HG02610 (cell line): Measurements from ENCODE around the gene CYP4V2.

ENCODE experiments used
- ATAC-seq: cut with Tn5 transposase; IDR thresholded peaks from one replicate; pipeline ENCODE4 v1.9.1; 2021; ENCODE audit warnings: mild to moderate bottlenecking, moderate library complexity; ENCODE audit not compliant: unreplicated experiment

Gene CYP4V2

DNA sequence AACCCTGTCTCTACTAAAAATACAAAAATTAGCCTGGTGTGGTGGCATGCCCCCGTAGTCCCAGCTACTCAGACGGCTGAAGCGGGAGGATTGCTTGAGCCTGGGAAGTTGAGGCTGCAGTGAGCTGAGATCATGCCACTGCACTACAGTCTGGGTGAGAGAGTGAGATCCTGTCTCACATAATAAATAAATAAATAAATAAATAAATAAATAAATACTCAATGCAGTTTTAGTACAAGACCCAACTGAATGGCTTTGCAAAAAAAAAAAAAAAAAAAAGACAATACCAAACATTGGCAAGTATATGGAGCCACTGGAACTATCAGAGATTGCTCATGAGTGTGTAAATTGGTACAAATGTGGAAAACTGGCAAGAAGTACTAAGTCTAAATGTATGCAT is 3.3 kb upstream of the CYP4V2 start:
- ATAC-seq = no peak

DNA sequence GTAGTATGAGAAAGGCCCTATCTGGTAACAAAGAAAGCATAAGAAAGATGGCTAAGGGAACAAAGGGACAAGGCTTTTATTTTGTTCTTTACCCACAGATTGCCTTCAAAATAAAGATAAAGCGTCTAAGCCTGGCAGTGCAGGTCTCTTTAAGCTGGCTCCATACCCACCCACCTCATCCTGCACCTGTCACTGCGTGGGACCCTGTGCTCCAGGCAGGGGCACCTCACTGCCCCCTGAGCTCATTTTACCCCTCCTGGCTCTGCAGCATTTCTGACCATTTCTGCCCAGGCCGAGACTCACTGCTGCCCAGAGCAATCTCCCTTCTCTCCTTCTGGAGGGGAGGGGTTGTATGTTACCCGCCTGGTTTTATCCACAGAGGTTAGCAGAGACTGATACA is 1.7 kb upstream of the CYP4V2 start:
- ATAC-seq = no peak

DNA sequence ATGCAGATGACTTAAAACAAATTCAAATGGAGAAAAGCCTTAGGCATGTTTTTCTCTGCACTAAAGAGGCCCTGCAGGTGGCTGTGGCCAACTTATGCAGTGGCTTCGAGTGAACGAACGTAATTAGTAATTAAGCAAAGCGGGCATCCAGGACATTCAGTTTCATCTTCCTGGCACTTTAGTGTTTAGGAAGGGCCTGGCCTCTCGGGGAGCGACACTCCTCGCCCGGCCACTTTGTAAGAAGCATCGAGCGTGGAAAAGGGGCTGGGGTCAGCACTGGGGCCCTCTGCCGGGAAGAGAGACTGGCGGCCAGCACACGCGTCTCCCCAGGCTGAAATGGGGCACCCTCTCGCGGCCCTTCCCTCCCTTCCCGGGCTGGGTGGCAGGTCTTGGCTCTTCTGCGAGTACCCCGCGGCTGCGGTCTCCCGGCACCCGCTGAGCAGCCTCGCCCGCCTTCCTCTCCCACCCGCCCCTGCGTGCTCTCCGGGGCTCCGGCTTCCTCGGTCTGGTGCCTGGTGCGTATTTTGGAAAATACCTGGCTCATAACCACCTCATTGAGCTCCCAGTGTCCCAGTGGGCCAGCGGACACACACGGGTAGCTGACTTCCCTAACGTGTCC is 677 bp upstream of the CYP4V2 start:
- peak; percentile 28 for ATAC-seq

DNA sequence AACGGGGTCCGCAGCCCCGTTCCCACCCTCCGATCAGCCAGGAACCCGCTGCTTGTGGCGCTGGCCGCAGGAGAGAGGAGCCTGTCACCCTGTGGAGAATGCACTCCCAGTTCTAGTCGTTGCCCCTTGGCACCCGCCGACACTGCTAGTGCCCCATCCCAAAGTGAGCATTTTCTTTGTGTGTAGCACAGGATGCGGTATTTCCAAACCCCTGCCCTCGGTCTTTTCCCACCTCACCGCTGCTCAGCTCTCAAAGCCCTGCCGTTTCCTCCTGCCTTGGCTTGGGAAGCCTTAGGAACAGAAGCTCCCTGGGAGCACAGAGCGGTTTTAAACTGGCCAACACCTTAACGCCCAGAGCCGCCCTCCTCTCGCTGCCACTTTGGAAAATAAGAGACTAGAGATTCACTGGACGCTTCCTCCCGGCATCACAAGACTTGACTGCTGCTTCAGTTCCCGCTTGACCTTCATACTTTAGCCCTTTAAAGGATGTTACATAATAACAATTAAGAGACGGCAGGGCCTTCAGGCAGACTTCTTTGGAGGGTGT is 772 bp downstream of the CYP4V2 start:
- ATAC-seq = peak; percentile 13

DNA sequence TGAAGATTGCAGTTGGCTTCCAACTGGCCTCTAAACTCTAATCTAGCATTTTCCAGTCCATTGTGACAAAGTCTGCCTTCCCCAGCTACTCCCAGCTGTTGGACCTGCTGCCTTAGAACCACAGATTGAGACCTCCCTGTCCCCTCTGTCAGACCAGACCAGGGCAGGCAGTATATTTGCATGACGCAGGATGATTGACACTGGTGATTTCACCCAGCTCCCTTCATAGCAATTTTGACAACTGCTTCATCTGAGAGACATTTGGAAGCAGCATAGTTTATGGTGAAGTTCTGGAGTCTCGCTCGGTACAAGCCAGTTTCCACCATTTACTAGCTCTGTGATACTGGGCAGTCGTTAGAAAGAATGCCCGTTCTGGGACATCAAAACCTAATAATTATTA is 2.5 kb downstream of the CYP4V2 start:
- ATAC-seq = no peak

DNA sequence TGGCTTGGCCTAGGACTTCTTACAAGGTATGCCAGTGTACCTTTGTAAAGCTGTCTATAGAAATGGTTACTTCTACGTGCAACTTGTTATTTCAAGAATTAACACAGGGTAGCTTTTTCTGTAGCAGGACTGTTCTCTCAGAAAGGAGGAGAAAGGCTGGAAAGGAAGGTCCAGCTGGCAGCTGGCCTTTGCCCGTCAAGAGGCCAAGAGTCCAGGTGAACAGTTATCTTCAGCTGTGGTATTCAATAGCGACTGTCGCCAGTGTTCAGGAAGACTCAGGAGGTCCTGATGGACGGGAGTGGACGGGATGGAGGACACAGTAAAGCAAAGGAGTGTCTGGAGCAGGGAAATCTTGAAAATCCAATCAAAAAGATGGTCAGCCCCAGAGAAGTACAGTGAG is 4.7 kb downstream of the CYP4V2 start:
- no peak for ATAC-seq

DNA sequence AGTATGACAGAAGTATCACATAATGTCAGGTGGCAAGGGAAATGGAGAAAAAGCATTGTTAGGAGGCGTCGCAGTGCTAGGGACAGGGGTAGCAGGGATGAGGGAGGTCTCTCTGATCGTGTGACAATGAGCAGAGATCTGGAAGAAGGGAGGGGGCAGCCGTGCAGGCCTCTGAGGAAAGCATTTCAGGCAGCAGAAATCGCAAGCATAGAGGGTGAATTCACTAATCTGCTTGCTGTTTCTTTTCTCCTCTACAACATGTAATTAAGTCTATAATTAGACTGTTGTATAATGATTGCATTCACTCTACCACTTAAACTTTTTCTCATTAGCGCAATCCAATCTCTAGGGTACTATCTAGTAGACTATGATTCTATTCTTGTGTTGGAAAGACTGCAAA is 9.1 kb downstream of the CYP4V2 start:
- ATAC-seq = no peak

DNA sequence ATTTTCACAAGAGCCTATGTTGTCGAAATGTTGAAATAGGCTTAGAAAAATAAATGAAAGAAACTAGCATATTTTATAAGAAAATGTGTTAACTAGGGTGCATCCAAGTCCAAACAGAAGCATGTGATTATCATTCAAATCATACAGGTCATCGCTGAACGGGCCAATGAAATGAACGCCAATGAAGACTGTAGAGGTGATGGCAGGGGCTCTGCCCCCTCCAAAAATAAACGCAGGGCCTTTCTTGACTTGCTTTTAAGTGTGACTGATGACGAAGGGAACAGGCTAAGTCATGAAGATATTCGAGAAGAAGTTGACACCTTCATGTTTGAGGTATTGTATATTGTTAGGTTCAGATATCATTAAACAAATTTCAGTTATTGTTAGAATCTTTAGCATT is 9.6 kb downstream of the CYP4V2 start:
- ATAC-seq = no peak

DNA sequence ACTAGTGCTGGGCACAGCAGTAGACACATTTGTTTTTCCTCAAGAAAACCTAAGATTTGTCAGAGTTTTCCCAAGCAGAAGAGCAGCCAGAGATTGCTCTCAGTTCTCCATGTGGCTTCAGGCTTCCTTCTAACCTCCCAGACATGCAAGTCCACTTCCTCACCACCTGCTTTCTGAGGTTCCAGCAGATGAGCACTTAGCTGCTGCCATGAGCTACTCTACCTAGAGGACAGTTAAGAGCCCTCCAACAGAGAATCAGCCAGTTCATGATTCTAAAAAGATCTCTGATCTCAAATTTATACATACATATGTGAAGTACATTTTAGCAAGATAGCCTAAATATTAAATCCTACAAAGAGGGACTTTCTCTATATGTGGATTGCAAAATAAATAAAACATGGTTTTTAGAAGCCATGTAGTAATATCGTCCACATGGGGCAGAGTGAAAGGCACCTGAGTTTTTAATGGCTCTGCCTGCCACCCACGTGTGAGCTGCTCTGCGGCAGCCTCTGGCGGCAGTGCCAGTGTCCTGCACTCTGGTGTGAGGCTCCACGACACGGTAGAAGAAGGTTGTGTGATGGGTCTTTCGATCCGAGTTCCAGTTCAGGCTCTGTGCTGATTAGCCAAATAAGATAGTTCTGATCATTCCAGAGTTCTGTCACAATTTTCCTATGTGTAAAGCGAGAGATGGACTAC is 10.3 kb downstream of the CYP4V2 start:
- peak; percentile 94 for ATAC-seq

DNA sequence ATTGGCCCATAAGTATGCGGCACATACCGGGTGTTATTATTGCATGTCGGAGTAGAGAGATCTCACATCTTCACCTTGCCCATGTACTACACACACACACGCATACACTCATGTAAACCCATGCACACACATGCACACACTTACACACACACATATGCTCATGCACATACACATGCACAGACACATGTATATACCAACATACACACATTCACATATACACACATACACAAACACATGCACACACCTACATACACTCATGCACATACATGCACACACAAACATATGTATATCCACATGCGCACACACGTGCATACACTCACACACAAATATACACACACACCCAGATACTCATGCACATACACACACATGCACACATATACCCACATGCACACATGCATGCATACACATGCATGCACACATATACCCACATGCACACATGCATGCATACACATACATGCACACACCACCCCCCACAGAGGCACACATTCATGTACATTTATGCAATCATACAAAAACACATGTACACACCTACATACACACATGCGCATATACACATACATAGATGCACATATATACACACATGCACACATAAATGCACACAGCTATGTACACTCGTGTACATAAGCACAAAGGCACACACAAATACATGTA is 11.2 kb downstream of the CYP4V2 start:
- no peak for ATAC-seq

DNA sequence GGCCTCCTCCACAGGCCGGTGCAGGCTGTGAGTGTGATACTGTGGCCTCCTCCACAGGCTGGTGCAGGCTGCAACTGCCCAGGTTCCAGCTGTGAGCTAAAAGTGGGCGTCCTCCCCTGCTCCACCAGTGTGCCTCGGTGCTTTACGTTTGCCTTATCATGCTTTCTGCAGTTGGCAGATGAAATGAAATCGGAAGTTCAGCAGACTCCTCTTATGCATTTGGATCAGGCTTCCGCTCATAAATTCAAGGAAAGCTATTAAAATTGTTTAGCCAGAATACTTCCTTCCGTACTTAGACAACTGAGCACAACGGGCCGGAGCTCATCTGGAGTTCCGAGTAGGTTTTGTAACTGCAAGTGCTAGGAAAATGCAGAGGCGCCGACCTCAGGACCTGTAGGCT is 12.0 kb downstream of the CYP4V2 start:
- no peak for ATAC-seq

DNA sequence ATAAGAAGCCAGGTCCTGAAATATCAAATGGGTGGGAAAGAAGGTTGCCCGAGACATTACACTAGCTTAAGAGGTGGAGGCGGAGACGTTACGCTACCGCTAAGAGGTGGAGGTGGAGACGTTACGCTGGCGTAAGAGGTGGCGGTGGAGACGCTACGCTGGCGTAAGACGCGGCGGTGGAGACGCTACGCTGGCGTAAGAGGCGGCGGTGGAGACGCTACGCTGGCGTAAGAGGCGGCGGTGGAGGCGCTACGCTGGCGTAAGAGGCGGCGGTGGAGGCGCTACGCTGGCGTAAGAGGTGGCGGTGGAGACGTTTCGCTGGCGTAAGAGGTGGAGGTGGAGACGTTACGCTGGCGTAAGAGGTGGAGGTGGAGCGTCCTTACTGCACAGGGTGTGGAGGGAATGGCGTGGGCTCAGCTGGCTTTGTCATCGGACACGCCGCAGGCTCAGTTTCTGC is 12.8 kb downstream of the CYP4V2 start:
- no peak for ATAC-seq

DNA sequence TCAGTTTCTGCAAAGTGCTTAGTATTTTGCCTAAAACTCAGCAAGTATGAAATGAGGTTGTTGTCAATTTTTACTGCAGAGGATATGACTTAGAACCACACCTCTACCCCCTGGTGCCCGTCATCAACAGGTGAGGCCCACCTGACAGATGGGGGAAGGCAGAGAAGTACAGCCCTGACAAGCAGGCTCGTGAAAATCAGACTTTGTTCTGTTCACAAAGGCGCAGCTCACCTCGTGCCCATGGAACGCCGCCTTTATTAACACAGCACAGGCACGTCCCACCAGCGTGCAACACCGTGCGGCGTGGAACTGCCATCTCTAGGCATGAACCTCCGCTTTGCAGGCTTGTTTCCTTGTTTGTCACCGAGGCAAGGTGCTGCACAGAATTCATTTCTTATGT is 13.3 kb downstream of the CYP4V2 start:
- ATAC-seq = no peak

DNA sequence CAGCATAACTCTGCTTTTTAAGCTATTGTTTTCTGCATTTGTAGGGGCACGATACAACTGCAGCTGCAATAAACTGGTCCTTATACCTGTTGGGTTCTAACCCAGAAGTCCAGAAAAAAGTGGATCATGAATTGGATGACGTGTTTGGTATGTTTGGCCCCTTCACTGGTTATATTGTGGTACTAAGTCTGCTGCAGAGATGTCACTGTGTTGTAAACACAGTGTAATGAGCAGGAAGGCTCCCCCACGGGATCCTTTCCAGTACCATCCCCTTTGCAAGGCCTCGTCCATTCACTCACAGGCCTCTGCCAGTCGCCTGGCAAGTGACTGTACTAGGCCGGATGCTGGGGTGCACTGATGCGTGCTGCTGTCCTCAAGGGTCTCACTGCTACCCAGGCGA is 13.8 kb downstream of the CYP4V2 start:
- ATAC-seq = no peak

DNA sequence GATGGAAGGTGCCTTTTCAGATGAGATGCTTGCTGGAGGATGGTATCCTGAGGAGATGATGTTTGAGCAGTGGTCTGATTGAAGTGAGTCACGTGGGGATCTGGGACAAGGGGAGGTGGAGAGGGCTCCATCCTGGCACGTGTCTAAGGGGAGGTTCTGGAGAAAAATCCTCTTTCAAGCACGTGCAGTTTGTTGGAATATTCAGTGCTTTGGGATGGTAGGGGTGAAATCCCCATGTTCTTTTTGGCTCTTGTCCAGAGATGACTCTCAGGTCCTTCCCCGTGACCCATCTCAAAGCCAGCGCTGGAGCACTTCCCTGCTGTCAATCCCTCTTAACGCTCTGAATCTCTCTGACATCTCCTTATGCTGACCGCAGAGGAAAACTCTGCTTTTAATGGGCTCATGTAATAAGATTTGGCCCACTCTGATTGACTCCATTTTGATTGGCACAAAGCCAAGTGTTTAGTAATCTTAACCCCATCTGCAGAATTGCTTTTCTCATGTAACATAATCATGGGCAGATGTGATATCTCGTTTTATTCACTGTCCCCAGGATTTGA is 25.2 kb downstream of the CYP4V2 start:
- ATAC-seq = no peak

DNA sequence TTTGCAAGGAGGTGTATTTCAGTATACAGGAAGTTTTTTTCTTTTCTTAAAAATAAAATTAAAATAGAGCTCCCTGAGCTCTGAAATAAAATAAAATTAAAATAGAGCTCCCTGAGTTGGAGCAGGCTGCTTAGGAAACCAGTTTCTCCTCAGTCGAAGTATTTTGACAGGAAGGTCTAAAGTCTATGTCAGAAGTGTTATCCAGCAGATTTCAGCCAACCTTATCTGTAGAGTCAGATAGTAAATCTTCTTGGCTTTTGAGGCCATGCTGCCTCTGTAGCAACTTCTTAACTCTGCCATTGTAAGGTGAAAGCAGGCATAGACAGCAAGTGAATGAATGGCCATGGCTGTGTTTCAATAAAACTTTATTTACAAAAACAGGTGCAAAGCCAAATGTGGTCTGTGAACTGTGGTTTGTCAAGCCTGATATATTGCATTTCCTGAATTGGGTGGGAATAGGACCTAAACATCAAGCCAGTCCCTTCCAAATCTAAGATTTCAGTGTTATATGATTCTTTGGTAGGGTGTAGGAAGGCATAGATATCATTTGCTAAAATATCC is 26.4 kb downstream of the CYP4V2 start:
- ATAC-seq = no peak

DNA sequence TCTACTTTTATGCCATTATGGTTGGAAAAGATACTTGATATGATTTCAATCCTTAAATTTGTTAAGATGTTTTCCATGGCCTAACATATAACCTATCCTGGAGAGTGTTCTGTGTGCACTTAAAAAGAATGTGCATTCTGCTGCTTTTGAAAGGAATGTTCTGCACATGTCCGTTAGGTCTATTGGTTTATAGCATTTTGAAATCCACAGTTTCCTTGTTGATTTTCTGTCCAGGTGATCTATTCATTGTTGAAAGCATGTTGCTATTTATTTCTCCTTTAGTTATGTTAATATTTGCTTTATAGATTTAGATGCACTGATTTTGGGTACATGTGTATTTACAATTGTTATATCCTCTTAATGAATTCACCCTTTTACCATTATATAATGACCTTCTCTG is 30.3 kb downstream of the CYP4V2 start:
- no peak for ATAC-seq

DNA sequence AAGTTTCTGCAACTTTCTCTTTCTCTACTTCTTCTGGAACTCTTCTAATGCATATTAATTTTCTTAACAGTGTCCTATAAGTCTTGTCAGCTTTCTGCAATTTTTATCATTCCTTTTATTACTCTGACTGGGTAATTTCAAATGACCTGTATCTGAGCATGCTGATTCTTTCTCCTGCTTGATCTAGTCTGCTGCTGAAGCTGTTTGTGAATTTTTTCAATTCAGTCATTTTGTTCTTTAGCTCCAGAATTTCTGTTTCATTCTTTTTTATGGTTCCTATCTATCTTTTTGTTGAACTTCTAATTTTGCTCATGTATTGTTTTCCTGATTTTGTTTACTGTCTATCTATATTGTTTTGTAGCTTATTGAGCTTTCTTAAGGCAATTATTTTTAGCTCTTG is 34.5 kb downstream of the CYP4V2 start:
- no peak for ATAC-seq

DNA sequence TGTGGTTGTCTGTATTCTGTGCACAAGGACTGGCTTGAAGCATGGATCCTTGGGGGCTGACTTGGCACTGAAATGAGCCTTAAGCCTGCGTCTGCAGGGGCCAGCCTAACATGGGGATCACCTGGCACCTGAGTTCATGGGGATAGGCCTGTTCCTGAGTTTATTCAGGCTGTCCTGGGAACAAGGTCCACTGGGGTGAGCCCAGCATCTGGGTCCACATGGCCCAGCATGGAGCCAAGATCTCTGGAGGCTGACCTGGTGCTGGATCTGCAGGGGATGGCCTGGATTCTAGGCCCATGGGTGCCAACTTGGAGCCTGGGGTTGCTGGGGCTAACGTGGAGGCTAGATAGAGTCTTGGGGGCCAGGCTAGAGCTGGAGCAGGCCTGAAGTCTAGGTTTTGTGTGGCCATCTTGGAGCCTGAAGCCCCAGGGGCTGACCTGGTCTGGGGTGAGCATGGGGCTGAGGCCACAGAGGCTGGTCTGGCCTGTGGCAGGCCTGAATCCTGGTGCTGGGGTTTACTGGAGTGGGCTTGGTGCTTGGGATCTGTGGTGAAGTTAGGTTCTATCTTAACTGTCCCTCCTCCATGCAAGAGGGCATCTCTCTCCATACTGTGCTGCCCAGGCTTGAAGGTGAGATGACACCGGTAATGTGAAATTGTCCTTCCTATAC is 35.3 kb downstream of the CYP4V2 start:
- no peak for ATAC-seq

DNA sequence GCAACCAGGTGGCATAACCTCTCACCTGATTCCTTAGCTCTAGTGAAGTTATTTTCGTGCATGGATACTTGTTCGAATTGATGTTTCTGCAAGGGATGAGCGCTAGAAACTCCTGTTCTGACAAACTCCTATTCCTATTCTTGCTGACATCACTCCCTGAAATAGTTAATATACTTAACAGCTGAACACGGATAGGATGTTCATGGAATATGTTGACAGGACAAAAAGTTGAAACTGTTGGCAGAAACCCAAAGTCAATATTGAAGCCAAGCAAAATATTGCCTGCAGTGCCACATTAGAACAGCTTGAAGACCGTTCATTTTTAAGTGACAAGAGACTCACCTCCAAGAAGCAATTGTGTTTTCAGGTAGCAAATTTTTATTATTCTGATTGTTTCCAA is 35.9 kb downstream of the CYP4V2 start, which contains the start of gene KLKB1:
Gene KLKB1, plus strand, starts transcription at position 287 of the 400 bp plus-strand sequence. CDS start 689 bp downstream, outside the sequence.
- no peak for ATAC-seq
